AG04450 (cell line): ENCODE results near the gene CAB39L. TPM values are rescaled to one million over a fixed set of nuclear protein-coding genes. Genes with fewer than 3 reads are reported as not detected.
A peak's percentile ranks its signal among the peaks of the same experiment; 100 is the strongest.

Source experiments
- CTCF ChIA-PET: fragments of 300-600, 350-600 bp; formaldehyde crosslinking; extraction: SDS; loops from one replicate; lab custom pipeline; 2022; ENCODE audit warnings: antibody characterized with exemption, inconsistent platforms; lab: Charles Lee
- POLR2A ChIA-PET: fragments of 350-600 bp; formaldehyde crosslinking; extraction: SDS; loops from one replicate; lab custom pipeline; 2021; ENCODE audit warnings: antibody characterized with exemption, inconsistent platforms; lab: Yijun Ruan, JAX
- DNase-seq: peaks from one replicate; pipeline ENCODE4 v3.0.0-alpha.2; 2011; ENCODE audit warnings: low read depth, low spot score
- H3K27ac ChIP-seq: one replicate; pipeline ENCODE4 v1.5.1; 2012; ENCODE audit warnings: low read depth, low read length, control low read depth
- H3K27me3 ChIP-seq: one replicate; pipeline ENCODE4 v1.6.0; 2012; ENCODE audit warnings: low read length; ENCODE audit not compliant: control insufficient read depth, insufficient read depth
- H3K4me3 ChIP-seq: 2 replicates; pipeline ENCODE4 v1.5.1; 2011; ENCODE audit warnings: mild to moderate bottlenecking, low read depth, low read length, control low read depth
- H3K9me3 ChIP-seq: 2 replicates; pipeline ENCODE4 v1.5.1; 2012; ENCODE audit warnings: low read length; ENCODE audit not compliant: control insufficient read depth, insufficient read depth
- polyA plus RNA-seq: library from polyadenylated mRNA; depleted of rRNA; stranded (reverse); fragments of >200 nt; gene quantifications from 2 replicates; pipeline ENCODE4 v1.2.3, GENCODE V29; 2011
- TF ChIP-seq, protein P1 (sequence below): IDR thresholded peaks from 2 replicates; pipeline ENCODE4 v1.5.1; 2011; ENCODE audit warnings: low read depth, low read length, control low read depth, inconsistent platforms

CAB39L gene
- polyA plus RNA-seq, 1 experiment, result 26.3 TPM

DNA sequence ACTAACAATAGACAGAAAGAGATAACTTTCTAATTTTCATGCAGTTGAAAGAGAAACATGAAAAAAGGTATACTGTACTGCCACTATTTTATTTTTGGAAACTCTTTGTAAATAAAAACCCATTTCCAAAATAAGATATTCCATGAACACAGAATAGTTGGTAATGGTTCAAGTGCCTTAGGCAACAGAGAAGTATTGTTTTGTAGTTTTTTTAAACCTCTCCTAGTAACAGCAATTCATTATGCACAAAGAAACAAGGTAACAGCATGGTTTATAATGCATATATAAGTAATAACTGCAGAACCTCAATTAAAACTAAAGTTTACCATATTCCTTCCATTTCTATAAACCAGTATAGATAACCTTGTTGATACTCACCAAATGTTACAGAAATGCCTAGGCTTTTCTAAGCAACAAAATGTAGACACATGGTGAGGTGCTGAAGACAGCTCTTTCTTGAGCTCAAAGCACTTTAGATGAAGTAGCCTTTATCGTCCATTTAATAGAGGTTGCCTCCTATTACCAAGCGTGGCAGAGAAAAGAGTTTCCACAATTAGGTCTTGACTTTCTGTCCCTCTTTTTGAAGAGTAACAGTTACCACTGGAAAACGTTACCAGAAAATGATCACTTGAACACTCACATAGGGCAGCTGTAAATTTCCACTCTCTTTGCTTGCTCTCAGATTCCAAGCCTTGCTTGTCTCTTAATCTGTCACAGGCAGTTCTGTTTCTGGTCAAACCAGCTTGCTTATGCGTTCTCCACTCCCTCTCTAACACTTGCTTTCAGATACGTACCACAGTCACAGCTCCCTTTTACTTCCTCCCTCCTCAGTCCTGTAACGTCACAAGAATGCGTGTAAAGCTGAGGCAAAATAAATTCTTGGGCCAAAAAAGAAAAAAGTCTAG is 42.9 kb downstream of the CAB39L start:
- CTCF ChIA-PET, result interaction anchor here (0.5 kb wide), 1 partner anchor 35 kb away, joined by 3 read pairs; no protein-coding TSS in a partner anchor
- Histone ChIP-seq H3K27ac (peak overlapping the region; percentile 59), H3K27me3 (no peaks in the 10 kb centered on the region), H3K9me3 (no peaks in the 10 kb centered on the region; the same call in 1 of the 2 replicates), H3K4me3 (no peak overlapping the region; the same call in 1 of the 2 replicates)
- TF ChIP-seq, protein P1, sequence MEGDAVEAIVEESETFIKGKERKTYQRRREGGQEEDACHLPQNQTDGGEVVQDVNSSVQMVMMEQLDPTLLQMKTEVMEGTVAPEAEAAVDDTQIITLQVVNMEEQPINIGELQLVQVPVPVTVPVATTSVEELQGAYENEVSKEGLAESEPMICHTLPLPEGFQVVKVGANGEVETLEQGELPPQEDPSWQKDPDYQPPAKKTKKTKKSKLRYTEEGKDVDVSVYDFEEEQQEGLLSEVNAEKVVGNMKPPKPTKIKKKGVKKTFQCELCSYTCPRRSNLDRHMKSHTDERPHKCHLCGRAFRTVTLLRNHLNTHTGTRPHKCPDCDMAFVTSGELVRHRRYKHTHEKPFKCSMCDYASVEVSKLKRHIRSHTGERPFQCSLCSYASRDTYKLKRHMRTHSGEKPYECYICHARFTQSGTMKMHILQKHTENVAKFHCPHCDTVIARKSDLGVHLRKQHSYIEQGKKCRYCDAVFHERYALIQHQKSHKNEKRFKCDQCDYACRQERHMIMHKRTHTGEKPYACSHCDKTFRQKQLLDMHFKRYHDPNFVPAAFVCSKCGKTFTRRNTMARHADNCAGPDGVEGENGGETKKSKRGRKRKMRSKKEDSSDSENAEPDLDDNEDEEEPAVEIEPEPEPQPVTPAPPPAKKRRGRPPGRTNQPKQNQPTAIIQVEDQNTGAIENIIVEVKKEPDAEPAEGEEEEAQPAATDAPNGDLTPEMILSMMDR, result no peak
- DNase-seq, result peak; percentile 41
- POLR2A ChIA-PET, result no interaction called here

DNA sequence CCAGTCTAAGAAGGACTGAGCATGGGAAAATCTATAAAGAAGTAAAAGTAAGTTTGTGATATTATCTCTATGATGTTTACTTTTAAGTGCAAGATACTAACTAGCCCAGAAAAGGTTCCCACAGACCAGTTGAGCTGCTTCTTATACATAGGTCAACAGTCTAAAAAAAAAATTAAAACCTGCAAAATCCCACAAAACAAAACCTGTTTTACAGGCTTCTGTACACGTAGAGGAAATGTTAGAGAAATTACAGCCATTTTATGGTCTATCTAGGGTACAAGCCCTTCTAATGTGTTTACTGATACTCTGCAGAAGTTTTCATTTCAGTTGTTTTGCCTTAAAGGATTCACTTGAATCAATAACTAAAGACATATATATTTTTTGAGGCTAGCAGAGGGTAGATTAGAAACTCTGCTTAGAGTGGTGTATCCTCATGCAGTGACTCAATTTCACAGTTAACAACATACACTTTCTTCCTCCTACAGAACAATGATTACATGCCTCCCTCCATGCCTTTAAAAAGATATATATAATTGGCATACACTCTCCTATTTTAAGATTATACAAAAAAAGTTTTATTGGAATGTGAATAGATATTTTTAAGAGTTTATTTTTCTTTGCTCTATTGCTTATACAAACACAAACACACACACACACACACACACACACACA is 43.9 kb downstream of the CAB39L start:
- Histone ChIP-seq H3K4me3 (no peak overlapping the region), H3K27me3 (no peaks in the 10 kb centered on the region), H3K9me3 (no peaks in the 10 kb centered on the region), H3K27ac (no peak overlapping the region)
- no peak for DNase-seq
- TF ChIP-seq, protein P1, result no peak
- ChIA-PET POLR2A (no interaction called here), CTCF (no interaction called here)

DNA sequence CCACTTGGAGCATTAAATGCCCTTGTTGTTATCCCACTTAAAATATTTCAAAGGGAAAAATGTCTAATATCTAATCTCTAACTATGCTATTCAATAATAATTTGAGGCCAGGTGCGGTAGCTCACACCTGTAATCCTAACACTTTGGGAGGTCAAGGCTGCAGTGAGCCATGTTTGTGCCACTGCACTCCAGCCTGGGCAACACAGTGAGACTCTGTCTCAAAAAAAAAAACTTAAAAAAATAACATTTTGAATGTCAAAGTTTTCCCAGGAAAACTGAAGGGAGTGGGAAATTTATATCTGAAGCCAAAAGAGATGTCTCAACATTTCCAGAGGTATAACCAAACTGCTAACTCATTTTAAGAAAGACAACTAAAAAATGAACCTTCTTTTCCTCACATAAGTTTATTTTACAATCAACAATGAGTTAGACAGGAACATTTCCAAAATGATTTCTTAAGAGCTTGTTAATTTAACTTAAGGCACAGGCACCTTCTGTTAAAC is 47.9 kb downstream of the CAB39L start:
- H3K27ac ChIP-seq, result no peak overlapping the region

DNA sequence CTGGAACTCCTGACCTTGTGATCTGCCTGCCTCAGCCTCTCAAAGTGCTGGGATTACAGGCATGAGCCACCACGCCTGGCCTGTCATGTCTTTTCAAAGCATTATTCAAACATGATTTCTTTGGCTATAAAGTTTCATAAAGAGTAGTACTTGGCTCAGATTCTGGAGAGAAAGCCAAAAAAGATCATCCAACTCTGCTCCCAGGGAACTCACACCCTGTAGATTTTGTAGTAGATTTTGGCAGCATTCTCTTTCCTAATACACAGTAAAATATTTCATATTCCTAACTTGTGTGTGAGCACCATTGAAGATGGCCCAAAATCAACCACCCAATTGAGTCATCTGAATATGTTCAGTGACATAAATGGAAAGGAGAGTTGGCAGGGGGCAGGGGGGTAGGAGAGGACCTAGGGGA is 48.4 kb downstream of the CAB39L start:
- POLR2A ChIA-PET, result no interaction called here
- Histone ChIP-seq H3K9me3 (no peaks in the 10 kb centered on the region), H3K27me3 (no peaks in the 10 kb centered on the region), H3K27ac (no peak overlapping the region), H3K4me3 (no peak overlapping the region)
- CTCF ChIA-PET, result no interaction called here
- DNase-seq, result no peak
- TF ChIP-seq, protein P1, result no peak

More for the DNA sequence above, 47.9 kb downstream of the CAB39L start:
- POLR2A ChIA-PET, result no interaction called here
- TF ChIP-seq, protein P1, result no peak
- Histone ChIP-seq H3K4me3 (no peak overlapping the region), H3K9me3 (no peaks in the 10 kb centered on the region), H3K27me3 (no peaks in the 10 kb centered on the region)
- CTCF ChIA-PET, result no interaction called here
- DNase-seq, result no peak
